GM18508 (cell line): Measurements from ENCODE around the gene RWDD4.
"Not testable (repeated sequence)": the region's sequence is repeated elsewhere in the genome, so short reads cannot be mapped to it uniquely, and the experiment has no call there.

Experiments
- ATAC-seq: cut with Tn5 transposase; IDR thresholded peaks from one replicate; pipeline ENCODE4 v1.9.1; 2021; ENCODE audit warnings: moderate number of reproducible peaks; ENCODE audit not compliant: insufficient read depth, unreplicated experiment

Gene RWDD4

GRCh38 chr4:183636923-183637322 is 22.1 kb downstream of the RWDD4 start:
- ATAC-seq: no peak

DNA sequence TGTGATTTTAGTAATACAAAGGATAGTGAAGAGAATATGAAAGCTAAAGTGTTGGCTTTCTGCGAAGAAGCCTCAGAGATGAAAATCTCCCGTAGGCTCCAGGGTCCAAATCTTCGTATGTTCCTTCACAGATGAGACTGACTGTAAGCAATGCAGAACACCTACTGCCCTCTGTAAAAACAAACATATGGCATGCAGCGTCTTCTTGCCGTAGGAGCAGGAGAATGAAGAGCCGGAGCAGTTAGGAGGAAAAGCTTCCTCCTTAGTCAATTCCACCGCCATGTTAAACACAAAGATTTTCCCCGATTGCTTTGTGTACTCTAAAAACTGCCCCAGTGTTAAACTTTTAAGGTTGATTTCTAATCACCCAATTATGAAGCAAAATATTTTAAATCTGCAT is 22.5 kb downstream of the RWDD4 start:
- ATAC-seq: no peak

- no peak for ATAC-seq
Observed at GRCh38 chr4:183635741-183636140, 23.2 kb downstream of the RWDD4 start.

DNA sequence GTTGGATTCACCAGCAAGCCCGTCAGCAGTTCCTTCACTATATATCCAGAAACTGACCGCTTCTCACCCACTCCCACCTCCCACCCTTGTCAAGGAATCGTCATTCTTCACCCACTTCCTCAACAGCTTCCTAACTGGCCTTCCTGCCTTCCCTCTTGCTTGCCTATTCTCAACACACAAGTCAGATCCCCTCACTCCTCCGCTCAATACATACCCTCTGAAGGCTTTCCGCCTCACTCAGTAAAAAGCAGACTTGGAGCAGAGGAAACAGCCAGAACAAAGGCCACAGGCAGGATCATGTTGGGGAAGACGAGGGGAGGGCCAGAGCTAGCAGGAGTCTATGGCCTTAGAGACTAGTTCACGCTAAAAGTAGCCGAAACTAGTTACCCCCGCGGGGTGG is 23.7 kb downstream of the RWDD4 start:
- no peak for ATAC-seq

DNA sequence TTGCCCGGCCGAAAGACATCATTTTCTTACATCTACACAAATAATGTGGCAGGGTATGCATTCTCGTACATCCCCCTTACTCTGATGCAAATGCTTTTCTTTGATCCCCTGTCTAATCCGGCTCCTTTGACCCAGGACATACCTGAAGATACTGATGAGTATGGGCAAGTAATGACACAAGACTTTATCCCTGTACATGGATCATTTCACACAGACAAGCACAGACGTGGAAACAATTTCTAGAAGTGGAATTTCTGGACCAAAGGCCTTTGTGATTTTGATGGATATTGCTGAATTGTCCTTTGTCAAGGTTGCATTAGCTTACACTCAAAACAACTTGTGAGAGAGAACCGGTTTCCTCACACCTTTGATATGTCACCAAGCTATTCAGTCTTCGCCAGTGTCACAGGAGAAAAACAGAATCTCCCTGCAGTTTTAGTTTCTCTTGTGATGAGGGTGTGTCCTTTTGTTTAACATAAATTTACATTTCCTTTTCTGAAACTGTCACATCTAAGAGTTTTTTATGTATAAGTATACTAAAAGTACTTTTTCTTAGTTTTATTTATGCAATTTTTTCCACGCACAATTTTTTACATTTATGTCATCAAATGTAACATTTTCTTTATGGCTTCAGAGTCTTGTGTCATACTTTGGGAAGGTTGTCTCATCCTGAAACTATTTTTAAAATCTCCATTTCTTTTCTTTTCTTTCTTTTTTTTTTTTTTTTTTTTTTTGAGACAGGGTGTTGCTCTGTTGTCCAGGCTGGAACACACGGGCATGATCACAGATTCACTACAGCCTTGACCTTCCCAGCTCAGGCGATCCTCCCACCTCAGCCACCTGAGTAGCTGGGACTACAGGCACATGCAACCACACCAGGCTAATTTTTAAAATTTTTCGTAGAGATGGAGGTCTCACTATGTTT is 25.2 kb downstream of the RWDD4 start:
- ATAC-seq: no peak

DNA sequence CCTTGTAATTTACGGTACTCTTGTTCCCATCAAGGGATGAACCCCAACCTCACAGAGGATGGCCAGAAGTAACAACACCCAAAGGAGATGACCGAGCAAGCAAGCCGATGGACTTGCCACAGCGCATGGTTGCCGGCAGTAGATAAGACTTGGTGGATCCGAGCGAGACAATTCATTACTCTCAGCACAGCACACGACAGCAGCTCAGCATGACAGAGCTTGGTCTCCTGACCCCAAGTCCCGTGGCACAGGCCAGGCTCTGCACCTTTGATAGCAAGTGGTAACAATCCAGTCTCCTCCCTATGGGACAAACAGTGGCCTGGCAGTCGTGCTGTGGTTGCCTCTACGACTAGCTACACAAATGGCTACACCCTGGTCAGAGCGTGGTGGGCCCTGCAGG is 26.3 kb downstream of the RWDD4 start:
- ATAC-seq: no peak

GRCh38 chr4:183631577-183632198 is 27.3 kb downstream of the RWDD4 start:
- ATAC-seq: no peak

- no peak for ATAC-seq
Observed at GRCh38 chr4:183627979-183628588, 30.9 kb downstream of the RWDD4 start.

- not testable (repeated sequence) for ATAC-seq
Observed at GRCh38 chr4:183627286-183627685, 31.7 kb downstream of the RWDD4 start.

- no peak for ATAC-seq
Observed at GRCh38 chr4:183626168-183626567, 32.8 kb downstream of the RWDD4 start.

GRCh38 chr4:183624548-183624947 is 34.4 kb downstream of the RWDD4 start:
- ATAC-seq: no peak

GRCh38 chr4:183621875-183622274 is 37.1 kb downstream of the RWDD4 start:
- ATAC-seq: no peak

- no peak for ATAC-seq
Observed at GRCh38 chr4:183620421-183620820, 38.6 kb downstream of the RWDD4 start.

DNA sequence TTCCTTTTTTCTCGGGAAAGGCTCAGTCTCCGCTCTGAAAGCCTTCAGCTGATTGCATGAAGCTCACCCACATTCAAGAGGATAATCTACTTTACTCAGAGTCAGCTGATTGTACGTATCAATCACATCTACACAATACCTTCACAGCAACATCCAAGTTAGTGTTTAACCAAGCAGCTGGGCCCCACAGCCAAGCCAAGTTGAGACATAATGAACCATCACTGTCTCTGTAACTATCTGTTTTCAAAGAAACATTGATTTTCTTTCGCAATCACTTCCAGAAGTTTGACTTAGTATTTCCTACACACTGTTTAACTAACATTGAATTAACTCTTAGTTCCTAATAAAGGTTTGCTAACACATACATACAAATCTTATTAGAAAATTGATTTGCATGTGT is 40.3 kb downstream of the RWDD4 start:
- ATAC-seq: no peak

DNA sequence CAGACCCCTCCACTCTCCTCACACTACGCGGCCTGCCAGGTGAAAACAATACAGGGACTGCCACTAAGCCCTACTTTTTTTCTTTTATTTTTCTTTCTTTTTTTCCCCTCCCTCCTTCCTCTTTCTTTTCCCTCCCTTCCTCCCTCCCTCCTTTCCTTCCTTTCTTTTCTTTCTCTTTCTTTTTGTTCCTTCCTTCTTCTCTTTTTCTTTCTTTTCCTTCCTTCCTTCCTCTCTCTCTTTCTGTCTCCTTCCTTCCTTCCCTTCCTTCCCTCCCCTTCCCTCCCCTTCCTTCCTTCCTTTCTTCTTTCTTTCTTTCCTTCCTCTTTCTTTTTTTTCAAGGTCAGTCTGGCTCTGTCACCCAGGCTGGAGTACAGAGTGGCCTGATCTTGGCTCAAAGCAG is 41.9 kb downstream of the RWDD4 start:
- ATAC-seq: no peak

DNA sequence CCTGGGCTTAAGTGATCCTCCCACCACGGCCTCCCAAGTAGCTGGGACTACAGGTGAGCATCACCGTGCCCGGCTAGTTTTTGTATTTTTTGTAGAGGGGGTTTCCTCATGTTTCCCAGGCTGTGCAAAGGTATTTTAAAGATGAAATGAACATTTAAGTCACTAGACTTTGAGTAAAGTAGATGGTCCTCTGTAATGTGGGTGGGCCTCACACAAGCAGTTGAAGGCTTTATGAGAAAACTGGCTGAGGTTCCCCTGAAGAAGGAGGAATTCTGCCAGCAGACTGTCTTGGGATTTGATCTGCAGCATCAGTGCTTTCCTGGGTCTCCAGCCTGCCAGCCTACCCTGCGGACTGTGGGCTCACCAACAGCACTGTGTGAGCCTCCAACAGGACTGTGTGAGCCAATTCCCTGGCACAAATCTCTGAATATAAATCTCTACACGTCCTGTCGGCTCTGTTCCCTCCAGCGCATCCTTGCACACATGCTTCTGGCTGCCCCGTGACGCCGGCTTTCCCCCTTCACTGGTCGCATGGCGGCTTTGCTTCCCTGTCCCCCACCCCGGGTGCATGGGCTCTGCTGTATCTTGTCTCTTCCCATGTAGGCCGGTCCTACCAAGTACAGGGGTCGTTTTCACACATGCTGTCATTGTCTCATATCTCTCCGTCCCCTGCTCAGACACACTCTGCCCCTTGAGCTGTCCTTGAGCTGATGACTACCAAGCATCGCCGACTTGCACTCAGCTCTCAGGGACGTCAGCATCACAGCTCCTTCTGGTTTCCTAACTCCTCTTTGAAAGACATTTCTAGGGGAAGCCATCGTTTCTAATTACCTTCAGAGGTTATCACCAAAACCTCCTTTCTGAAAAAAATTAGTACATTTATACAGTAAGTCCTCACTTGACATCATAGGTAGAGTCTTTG is 46.4 kb downstream of the RWDD4 start:
- ATAC-seq: no peak

- no peak for ATAC-seq
Observed at GRCh38 chr4:183611210-183611830, 47.7 kb downstream of the RWDD4 start.

GRCh38 chr4:183610613-183611012 is 48.4 kb downstream of the RWDD4 start:
- ATAC-seq: no peak

- no peak for ATAC-seq
Observed at GRCh38 chr4:183610033-183610432, 49.0 kb downstream of the RWDD4 start.

- ATAC-seq: no peak
Observed at GRCh38 chr4:183609151-183609550, 49.8 kb downstream of the RWDD4 start.
